Tongue (tissue), 2 donors: ENCODE measurements around the gene KCNS3. TPM values are rescaled to one million over a fixed set of nuclear protein-coding genes. Genes with fewer than 3 reads are reported as not detected.
A peak's percentile ranks its signal among the peaks of the same experiment; 100 is the strongest.

Source experiments
- DNase-seq: peaks from one replicate; pipeline ENCODE4 v3.0.0-alpha.2; 2015
- total RNA-seq: library from RNA; depleted of rRNA; stranded (reverse); fragments of >200 nt; gene quantifications from one replicate; pipeline ENCODE4 v1.2.3, GENCODE V29; 2014

Gene KCNS3
- 46.3 TPM for total RNA-seq

- DNase-seq = peak; percentile 61
Measured at GRCh38 chr2:17878281-17879136, at the start of gene KCNS3. KCNS3 (plus strand) TSS chr2:17878667; CDS start chr2:17931009, 52,342 bp downstream.

GRCh38 chr2:17830053-17831034 is 48.1 kb upstream of the KCNS3 start:
- peak; percentile 92 for DNase-seq

- DNase-seq = no peak
Measured at GRCh38 chr2:17835516-17835915, 43.0 kb upstream of the KCNS3 start.

GRCh38 chr2:17839959-17840358 is 38.5 kb upstream of the KCNS3 start:
- DNase-seq = no peak

- DNase-seq = no peak
Measured at GRCh38 chr2:17843457-17843856, 35.0 kb upstream of the KCNS3 start.

- no peak for DNase-seq
Measured at GRCh38 chr2:17845806-17846205, 32.7 kb upstream of the KCNS3 start.

GRCh38 chr2:17846676-17847075 is 31.8 kb upstream of the KCNS3 start:
- DNase-seq = no peak

- no peak for DNase-seq
Measured at GRCh38 chr2:17847236-17847635, 31.2 kb upstream of the KCNS3 start.

- peak; percentile 57 for DNase-seq
Measured at GRCh38 chr2:17849275-17849674, 29.2 kb upstream of the KCNS3 start.

- DNase-seq = no peak
Measured at GRCh38 chr2:17850151-17850550, 28.3 kb upstream of the KCNS3 start.

GRCh38 chr2:17851731-17852585 is 26.5 kb upstream of the KCNS3 start:
- DNase-seq = peak; percentile 82

GRCh38 chr2:17853799-17854198 is 24.7 kb upstream of the KCNS3 start:
- DNase-seq = no peak

- no peak for DNase-seq
Measured at GRCh38 chr2:17857021-17857420, 21.4 kb upstream of the KCNS3 start.

GRCh38 chr2:17858064-17858463 is 20.4 kb upstream of the KCNS3 start:
- no peak for DNase-seq

- peak; percentile 21 for DNase-seq
Measured at GRCh38 chr2:17863539-17863938, 14.9 kb upstream of the KCNS3 start.

GRCh38 chr2:17864676-17865075 is 13.8 kb upstream of the KCNS3 start:
- peak; percentile 13 for DNase-seq

- DNase-seq = no peak
Measured at GRCh38 chr2:17867133-17867532, 11.3 kb upstream of the KCNS3 start.

GRCh38 chr2:17869128-17869527 is 9.3 kb upstream of the KCNS3 start:
- DNase-seq = no peak

- no peak for DNase-seq
Measured at GRCh38 chr2:17871639-17872038, 6.8 kb upstream of the KCNS3 start.

GRCh38 chr2:17873021-17873420 is 5.4 kb upstream of the KCNS3 start:
- DNase-seq = no peak

- DNase-seq = no peak
Measured at GRCh38 chr2:17876590-17876989, 1.9 kb upstream of the KCNS3 start.

- DNase-seq = peak; percentile 34
Measured at GRCh38 chr2:17877811-17878280, 621 bp upstream of the KCNS3 start.
